NCI-H69 (cell line): ENCODE measurements around the gene TP73.

Source experiments
- DNase-seq: peaks from one replicate; lab custom pipeline; 2025; lab: John Stamatoyannopoulos, UW

The TP73 gene

DNA sequence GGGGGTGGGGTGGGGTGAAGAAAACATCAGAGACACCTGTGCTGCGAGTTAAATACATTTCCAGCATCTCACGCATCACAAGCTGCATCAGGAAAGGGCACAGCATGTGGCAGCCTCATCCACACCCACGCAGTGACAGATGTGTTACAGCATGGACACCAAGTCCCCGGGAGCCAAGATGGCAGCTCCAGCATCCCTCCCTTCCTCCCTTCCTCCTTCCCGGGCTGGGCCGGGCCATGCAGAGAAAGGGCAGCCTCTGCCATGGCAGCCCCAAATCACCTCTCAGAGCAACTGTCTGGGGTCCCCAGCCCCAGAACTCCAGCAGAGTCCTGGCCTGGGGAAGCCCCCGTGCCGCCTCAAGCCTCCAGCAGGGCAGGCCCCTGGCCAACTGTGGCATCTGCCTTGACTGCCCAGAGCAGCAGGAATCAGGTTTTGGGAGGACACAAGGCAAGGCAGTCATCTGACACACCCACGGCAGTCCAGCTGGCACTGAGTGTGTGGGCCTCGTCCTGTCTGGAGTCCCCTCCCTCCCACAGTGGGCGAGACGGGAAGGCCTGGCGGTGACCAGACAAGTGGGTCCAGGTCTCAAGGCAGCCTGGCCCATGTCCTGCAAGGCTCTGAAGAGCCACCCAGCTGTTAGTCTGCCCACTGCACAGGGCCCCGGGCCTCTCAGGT, 126.4 kb downstream of the TP73 start:
- DNase-seq = no peak

DNA sequence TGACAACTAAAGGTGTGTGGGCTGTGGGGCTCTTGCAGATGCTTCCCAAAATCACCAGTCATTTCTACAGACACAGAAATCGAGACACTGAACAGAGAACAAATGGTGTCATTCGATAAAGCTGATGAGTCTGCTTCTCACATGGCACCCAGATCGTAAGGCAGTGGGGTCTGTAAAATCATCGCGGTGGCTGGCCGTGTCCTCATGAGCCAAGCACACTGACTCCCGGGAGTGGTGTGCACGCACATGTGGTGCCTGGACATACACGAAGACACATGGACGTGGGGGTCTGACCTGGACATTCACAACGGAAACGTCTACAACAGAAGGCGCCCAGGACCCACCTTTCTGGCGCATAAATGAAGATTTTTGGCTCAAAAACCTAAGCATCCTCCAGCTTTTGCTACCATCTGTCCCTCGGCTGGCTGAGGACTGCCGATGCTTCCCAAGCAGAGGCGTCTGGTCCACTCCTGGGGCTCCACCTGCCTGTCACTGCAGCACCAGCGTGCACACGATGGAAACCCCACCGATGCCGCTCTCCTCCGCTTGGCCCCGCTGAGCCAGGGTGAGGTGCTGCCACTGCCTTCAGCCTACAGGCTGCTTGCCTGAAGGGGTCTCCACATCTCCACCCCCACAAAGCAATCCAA, 127.1 kb downstream of the TP73 start:
- DNase-seq = no peak

DNA sequence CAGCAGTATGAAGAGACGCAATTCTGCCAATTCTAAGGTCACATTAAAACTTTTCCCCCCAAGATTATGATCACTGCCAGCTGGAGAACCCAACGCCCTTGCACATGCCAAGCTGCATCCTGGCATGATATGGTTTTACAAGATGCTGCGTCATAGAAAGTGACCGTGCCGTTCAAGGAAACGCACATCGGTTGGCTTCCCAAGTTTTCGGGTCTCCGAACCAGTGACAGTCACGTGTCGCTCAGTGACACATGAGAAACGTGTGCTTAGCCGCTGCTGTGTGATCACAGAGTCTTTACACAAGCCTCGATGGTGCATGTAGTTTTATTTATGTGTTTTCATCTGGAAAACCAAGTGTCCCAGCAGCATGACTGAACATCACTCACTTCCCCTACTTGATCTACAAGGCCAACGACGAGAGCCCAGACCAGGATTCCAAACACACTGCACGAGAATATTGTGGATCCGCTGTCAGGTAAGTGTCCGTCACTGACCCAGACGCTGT, 127.6 kb downstream of the TP73 start:
- DNase-seq = no peak

DNA sequence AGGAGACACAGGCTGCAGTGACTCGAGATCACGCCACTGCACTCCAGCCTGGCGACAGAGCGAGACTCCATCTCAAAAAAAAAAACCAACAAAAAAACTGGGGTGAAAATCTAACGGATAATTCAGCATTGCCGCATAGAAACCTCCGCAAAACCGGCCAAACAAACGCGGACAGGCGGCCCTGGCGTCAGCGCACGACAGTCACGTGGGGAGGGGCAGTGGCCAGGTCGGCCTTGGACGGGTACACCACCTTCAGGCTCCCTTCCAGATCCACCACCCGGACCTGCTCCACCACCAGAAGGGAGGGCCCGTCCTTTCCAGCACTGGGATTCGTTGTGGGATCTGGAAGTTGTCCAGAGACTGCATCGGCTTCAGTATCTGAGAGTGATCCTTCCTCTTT, 128.6 kb downstream of the TP73 start:
- DNase-seq = no peak

DNA sequence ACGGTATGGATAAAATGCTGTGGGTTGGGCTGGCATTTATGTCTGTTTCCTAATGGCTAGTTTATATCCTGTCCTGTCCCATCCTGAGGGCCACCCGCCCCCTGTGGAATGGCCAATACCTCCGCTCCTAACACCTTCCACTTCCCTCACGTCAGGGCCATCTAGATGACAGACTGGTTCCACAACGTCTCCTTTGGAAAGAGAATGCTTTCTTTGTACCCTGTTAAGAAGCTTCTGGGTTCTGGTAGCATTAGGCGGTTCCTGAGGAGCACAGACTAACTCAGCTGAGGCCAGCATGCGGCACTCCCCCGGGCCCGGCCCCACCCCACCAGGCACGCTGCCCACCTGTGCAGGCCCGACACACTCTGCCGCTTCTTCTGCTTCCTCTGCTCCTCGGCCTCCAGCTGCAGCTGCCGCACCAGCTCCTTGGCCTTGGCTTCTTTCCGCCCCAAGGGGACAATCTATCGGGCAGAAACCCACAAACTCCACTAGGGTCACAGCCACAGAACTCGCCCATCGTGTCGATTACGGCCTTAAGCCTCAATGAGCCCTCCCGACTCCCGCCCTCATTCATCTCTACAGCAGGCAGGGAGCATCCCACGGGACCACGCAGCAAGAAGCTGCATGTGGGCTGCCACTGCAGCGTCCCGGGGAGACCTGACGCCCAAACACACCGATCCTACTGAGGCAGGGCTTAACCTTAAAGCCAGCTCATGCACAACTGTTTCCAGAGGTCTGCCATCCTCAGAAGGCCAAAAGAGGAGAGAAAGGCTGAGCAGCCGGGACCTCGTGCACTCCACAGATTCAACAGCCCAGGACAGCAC, 131.5 kb downstream of the TP73 start:
- DNase-seq = no peak

DNA sequence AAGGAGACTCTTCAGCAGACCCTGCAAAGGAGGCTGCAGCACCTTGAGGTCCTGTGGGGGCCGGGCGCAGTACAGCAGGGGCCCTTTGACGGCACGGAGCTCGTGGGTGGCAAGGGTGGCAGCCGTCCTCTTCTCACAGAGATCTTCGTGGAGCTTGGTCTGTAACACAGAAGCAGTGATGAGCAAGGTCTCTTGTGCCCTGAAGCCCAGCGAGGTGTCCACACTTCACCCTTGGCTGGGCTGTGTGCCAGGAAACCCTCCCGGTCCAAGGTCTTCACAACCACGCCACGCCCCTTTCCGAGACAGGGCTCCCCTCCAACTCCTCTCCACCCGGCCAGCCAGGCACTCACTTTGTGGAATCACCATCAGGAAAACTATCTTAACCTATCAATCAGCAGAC, 132.7 kb downstream of the TP73 start:
- DNase-seq = no peak

DNA sequence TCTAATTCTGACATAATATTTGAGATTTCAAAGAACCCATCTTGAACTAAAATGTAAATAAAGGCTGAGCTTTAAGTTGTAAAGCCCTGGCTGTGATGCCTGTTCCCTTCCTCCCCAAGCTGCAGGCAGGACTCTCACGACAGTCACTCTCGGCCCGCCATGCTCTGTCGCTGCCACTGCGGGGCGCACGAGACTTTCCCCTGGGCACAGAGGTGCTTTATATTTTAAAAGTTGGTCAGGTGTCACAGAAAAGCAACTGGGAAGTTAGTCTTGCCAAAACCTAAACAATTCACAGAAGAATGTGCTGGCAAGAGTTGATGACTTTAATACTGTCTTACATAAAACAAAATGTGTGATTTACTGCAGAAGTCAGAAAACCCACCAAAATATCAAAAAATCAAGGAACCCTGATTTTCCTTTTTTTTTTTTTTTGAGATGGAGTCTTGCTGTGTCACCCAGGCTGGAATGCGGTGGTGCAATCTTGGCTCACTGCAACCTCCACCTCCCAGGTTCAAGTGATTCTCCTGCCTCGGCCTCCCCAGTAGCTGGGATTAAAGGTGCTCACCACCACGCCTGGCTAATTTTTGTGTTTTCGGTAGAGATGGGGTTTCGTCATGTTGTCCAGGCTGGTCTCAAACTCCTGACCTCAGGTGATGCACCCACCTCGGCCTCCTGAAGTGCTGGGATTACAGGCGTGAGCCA, 133.3 kb downstream of the TP73 start:
- DNase-seq = no peak
